IMR-90 (cell line): ENCODE data around the gene ACSS1.

ENCODE experiments used
- CEBPB ChIP-seq: IDR thresholded peaks from 2 replicates; pipeline ENCODE4 v1.6.1; 2012; ENCODE audit warnings: low read depth, low read length, improper control_type of control experiment
- MAFK ChIP-seq: IDR thresholded peaks from 2 replicates; pipeline ENCODE4 v1.6.1; 2012; ENCODE audit warnings: low read depth, low read length, improper control_type of control experiment
- MAZ ChIP-seq: IDR thresholded peaks from 2 replicates; pipeline ENCODE4 v1.6.1; 2012; ENCODE audit warnings: low read depth, mild to moderate bottlenecking, low read length, improper control_type of control experiment, moderate library complexity, borderline replicate concordance
- MXI1 ChIP-seq: IDR thresholded peaks from 2 replicates; pipeline ENCODE4 v1.6.1; 2012; ENCODE audit warnings: low read depth, mild to moderate bottlenecking, low read length, moderate library complexity, borderline replicate concordance
- NFE2L2 ChIP-seq: fragments of 150-350 bp; IDR thresholded peaks from 2 replicates; pipeline ENCODE4 v1.6.1; 2016; ENCODE audit warnings: low read depth, mild to moderate bottlenecking, low read length
- POLR2A ChIP-seq: IDR thresholded peaks from 2 replicates; pipeline ENCODE4 v1.6.1; 2012; ENCODE audit warnings: mild to moderate bottlenecking, low read depth, low read length
- RFX5 ChIP-seq: IDR thresholded peaks from 2 replicates; pipeline ENCODE4 v1.8.0; 2012; ENCODE audit warnings: low read depth, mild to moderate bottlenecking, low read length, moderate library complexity
- SMC3 ChIP-seq: fragments of 150-350 bp; IDR thresholded peaks from 2 replicates; pipeline ENCODE4 v1.6.1; 2016; ENCODE audit warnings: low read depth, mild to moderate bottlenecking, antibody characterized with exemption, low read length, moderate library complexity
- TF ChIP-seq, protein P1 (sequence below): conservative IDR thresholded peaks from 2 replicates; pipeline ENCODE4 v1.5.1; 2012; ENCODE audit warnings: mild to moderate bottlenecking, low read depth, low read length, improper control_type of control experiment
- TF ChIP-seq, protein P2 (sequence below): fragments of 150-350 bp; IDR thresholded peaks from 2 replicates; pipeline ENCODE4 v1.6.1; 2017; ENCODE audit warnings: mild to moderate bottlenecking, antibody characterized with exemption, low read length, low read depth

DNA sequence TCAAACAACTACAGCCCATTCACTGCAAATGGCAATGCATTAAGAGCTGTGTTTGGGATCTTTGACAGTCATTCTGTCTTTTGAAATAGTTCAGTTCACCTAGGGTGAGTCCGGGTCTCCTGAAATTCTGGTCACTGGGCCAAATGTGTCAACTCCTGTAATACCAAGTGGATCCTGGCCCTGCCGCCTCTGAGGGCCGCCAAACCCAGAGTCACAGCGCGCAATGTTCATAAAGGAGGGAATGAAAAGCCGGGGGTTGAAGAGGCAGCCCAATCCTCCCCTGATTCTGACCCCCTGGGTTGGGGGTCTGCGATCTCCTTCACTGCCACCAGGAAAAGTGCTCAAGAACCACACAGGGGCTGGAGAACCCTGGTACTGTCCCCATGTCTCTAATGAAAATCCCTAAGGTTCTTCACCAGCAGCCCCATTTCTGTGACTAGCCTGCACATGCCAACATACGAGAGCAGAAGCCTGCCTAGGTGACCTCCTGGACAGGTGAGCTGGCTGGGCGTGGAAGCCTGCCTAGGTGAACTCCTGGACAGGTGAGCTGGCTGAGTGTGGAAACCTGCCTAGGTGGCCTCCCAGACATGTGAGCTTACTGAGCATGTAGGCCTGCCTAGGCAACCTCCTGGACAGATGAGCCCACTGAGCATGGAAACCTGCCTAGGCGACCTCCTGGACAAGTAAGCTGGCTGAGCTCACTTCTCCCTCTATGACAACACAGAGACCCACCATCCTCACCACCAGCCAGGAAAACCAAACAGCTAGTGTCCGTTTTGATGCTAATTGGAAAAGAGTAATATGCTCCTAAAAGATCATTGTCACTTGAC lies 49.3 kb downstream of the ACSS1 start:
- TF ChIP-seq MAZ: no peak
- TF ChIP-seq, protein P1, sequence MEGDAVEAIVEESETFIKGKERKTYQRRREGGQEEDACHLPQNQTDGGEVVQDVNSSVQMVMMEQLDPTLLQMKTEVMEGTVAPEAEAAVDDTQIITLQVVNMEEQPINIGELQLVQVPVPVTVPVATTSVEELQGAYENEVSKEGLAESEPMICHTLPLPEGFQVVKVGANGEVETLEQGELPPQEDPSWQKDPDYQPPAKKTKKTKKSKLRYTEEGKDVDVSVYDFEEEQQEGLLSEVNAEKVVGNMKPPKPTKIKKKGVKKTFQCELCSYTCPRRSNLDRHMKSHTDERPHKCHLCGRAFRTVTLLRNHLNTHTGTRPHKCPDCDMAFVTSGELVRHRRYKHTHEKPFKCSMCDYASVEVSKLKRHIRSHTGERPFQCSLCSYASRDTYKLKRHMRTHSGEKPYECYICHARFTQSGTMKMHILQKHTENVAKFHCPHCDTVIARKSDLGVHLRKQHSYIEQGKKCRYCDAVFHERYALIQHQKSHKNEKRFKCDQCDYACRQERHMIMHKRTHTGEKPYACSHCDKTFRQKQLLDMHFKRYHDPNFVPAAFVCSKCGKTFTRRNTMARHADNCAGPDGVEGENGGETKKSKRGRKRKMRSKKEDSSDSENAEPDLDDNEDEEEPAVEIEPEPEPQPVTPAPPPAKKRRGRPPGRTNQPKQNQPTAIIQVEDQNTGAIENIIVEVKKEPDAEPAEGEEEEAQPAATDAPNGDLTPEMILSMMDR: no peak
- TF ChIP-seq, protein P2, sequence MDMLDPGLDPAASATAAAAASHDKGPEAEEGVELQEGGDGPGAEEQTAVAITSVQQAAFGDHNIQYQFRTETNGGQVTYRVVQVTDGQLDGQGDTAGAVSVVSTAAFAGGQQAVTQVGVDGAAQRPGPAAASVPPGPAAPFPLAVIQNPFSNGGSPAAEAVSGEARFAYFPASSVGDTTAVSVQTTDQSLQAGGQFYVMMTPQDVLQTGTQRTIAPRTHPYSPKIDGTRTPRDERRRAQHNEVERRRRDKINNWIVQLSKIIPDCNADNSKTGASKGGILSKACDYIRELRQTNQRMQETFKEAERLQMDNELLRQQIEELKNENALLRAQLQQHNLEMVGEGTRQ: no peak
- no peak for TF ChIP-seq POLR2A
- TF ChIP-seq NFE2L2: no peak
- no peak for TF ChIP-seq MAFK
- TF ChIP-seq MXI1: no peak
- TF ChIP-seq SMC3: no peak
- no peak for TF ChIP-seq RFX5
- TF ChIP-seq CEBPB: no peak
